Mesendoderm (in vitro differentiated cells): ENCODE measurements around the gene ANXA4. TPM values are rescaled to one million over a fixed set of nuclear protein-coding genes. Genes with fewer than 3 reads are reported as not detected.

Experiments
- DNase-seq: peaks from one replicate; pipeline ENCODE4 v3.0.0; 2013
- H2AK5ac ChIP-seq: 2 replicates; pipeline ENCODE4 v1.6.1; 2013; ENCODE audit warnings: low read length, inconsistent platforms
- H2BK120ac ChIP-seq: 2 replicates; pipeline ENCODE4 v1.6.1; 2013; ENCODE audit warnings: low read depth, mild to moderate bottlenecking, low read length, moderate library complexity, mixed read lengths
- H2BK15ac ChIP-seq: replicated peaks from 2 replicates; pipeline ENCODE4 v1.6.1; 2013; ENCODE audit warnings: low read depth, mild to moderate bottlenecking, moderate library complexity
- H2BK5ac ChIP-seq: 2 replicates; pipeline ENCODE4 v1.6.1; 2013; ENCODE audit warnings: low read length, inconsistent platforms
- H3K18ac ChIP-seq: 2 replicates; pipeline ENCODE4 v1.6.1; 2013; ENCODE audit warnings: mild to moderate bottlenecking, low read length, mixed read lengths
- H3K23ac ChIP-seq: one replicate; pipeline ENCODE4 v1.6.1; 2013; ENCODE audit warnings: low read length
- H3K27ac ChIP-seq: 2 replicates; pipeline ENCODE4 v1.5.1; 2013; ENCODE audit warnings: low read depth, mild to moderate bottlenecking, inconsistent platforms, low read length, moderate library complexity
- H3K27me3 ChIP-seq: 2 replicates; pipeline ENCODE4 v1.6.1; 2013; ENCODE audit warnings: low read length, control low read depth, mild to moderate bottlenecking, inconsistent platforms; ENCODE audit not compliant: insufficient read depth, poor library complexity
- H3K36me3 ChIP-seq: 2 replicates; pipeline ENCODE4 v1.6.1; 2013; ENCODE audit warnings: low read length, inconsistent platforms; ENCODE audit not compliant: control insufficient read depth, insufficient read depth
- H3K4ac ChIP-seq: one replicate; pipeline ENCODE4 v1.6.1; 2013; ENCODE audit warnings: low read depth, mild to moderate bottlenecking, low read length, moderate library complexity
- H3K4me1 ChIP-seq: 2 replicates; pipeline ENCODE4 v1.6.1; 2013; ENCODE audit warnings: low read depth, low read length, inconsistent platforms; ENCODE audit not compliant: control insufficient read depth
- H3K4me2 ChIP-seq: 2 replicates; pipeline ENCODE4 v1.6.1; 2013; ENCODE audit warnings: low read length
- H3K4me3 ChIP-seq: 2 replicates; pipeline ENCODE4 v1.5.1; 2013; ENCODE audit warnings: mild to moderate bottlenecking, low read length
- H3K56ac ChIP-seq: one replicate; pipeline ENCODE4 v1.6.1; 2013; ENCODE audit warnings: low read length
- H3K79me1 ChIP-seq: 2 replicates; pipeline ENCODE4 v1.6.1; 2013; ENCODE audit warnings: low read length, inconsistent platforms
- H3K79me2 ChIP-seq: 2 replicates; pipeline ENCODE4 v1.6.1; 2013; ENCODE audit warnings: mild to moderate bottlenecking, low read length; ENCODE audit not compliant: control insufficient read depth, insufficient read depth
- H3K9ac ChIP-seq: 2 replicates; pipeline ENCODE4 v1.6.1; 2013; ENCODE audit warnings: low read length, inconsistent platforms
- H4K5ac ChIP-seq: one replicate; pipeline ENCODE4 v1.6.1; 2013; ENCODE audit warnings: low read length
- H4K8ac ChIP-seq: one replicate; pipeline ENCODE4 v1.6.1; 2013; ENCODE audit warnings: low read depth, mild to moderate bottlenecking, control low read depth, low read length, moderate library complexity
- WGBS: extraction: QIAGEN DNeasy Blood & Tissue Kit; methylation state at CpG from one replicate; pipeline ENCODE4 v1.1.7; 2013; ENCODE audit warnings: low lambda C conversion rate, missing lambda C conversion rate; ENCODE audit not compliant: insufficient coverage; ENCODE audit errors: extremely low coverage; 5-methylcytosine and 5-hydroxymethylcytosine counted together
- polyA plus RNA-seq, 2 experiments: library from polyadenylated mRNA; stranded (reverse); fragments of 200-250 nt; gene quantifications; one replicate each; pipeline ENCODE4 v1.2.3, GENCODE V29; 2013

ANXA4 gene
- polyA plus RNA-seq (2013, experiment 1 of 2) = 8.1 TPM
- 8.6 TPM for polyA plus RNA-seq (2013, experiment 2 of 2)

- Histone ChIP-seq H3K18ac (peak within 1 kb of the TSS; percentile 93), H2BK120ac (peak within 1 kb of the TSS; percentile 19), H3K4me2 (peak within 1 kb of the TSS; percentile 86), H3K9ac (peak within 1 kb of the TSS; percentile 77), H3K4me1 (peaks cover 4% of the 10 kb centered on the region), H3K56ac (peak within 1 kb of the TSS; percentile 92), H3K79me2 (no peaks in the 10 kb centered on the region), H2BK15ac (no peak within 1 kb of the TSS), H3K23ac (no peak within 1 kb of the TSS), H3K79me1 (no peaks in the 10 kb centered on the region), H2AK5ac (no peak within 1 kb of the TSS), H3K4me3 (peak within 1 kb of the TSS; percentile 53), H4K8ac (no peak within 1 kb of the TSS), H3K27ac (peak within 1 kb of the TSS; percentile 60), H4K5ac (peak within 1 kb of the TSS; percentile 21), H3K27me3 (peaks cover 2% of the 10 kb centered on the region), H2BK5ac (peak within 1 kb of the TSS; percentile 22), H3K36me3 (no peaks in the 10 kb centered on the region), H3K4ac (peak within 1 kb of the TSS; percentile 87)
- peak; percentile 65 for DNase-seq
- no CpG with 5 or more reads among the region's 75 CpGs for WGBS
These were observed at the start of gene ANXA4 for GRCh38 chr2:69741575-69742321. Gene ANXA4, plus strand, starts transcription at chr2:69742134. Its CDS starts 39,432 bp downstream, at chr2:69781566.

GRCh38 chr2:69692424-69692823, 49.5 kb upstream of the ANXA4 start:
- Histone ChIP-seq H3K36me3 (no peaks in the 10 kb centered on the region), H3K4me2 (no peak overlapping the region), H2BK5ac (no peak overlapping the region), H3K4ac (no peak overlapping the region), H3K4me1 (no peaks in the 10 kb centered on the region), H3K4me3 (no peak overlapping the region), H2AK5ac (no peak overlapping the region), H3K79me2 (no peaks in the 10 kb centered on the region), H3K79me1 (no peaks in the 10 kb centered on the region), H3K18ac (no peak overlapping the region), H2BK120ac (no peak overlapping the region), H3K56ac (no peak overlapping the region), H3K23ac (no peak overlapping the region), H3K9ac (no peak overlapping the region), H4K8ac (no peak overlapping the region), H3K27ac (no peak overlapping the region), H3K27me3 (no peaks in the 10 kb centered on the region), H4K5ac (no peak overlapping the region), H2BK15ac (no peak overlapping the region)
- DNase-seq = no peak
- no CpG with 5 or more reads among the region's 2 CpGs for WGBS

DNA sequence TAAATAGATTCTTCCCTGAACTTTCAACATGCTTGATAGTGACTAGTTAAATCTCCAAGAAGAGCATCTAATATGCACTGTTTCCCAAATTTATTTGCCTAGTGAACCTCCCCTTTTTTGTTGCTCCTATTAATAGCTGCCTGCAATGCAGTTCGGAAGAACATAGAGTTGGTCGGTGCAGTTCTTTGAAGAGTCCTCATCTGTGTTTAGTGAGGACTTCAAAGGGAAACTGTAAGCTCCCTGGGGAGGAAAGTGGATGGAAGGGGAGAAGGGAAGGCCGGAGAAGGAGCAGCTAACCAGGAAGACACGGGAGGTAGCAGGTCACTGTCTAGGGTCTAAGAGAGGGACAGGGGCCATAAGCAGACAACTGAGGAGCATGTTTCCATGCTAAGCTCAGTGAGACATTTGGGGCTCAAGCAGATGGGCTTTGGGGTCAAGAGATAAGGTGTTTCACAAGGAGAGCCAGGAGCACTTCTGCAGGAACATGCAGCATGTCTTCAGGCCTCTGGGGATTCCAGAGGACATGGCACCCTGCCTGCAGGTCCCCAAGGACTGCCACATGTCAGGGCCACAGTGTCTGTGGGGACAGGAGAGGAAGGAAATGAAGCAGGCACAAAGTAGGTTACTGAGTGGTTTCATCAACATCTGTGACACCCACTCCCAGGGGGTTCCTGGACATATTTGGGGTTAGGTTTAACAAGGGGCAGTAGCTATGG, 48.7 kb upstream of the ANXA4 start:
- DNase-seq = no peak
- no CpG with 5 or more reads among the region's 4 CpGs for WGBS

DNA sequence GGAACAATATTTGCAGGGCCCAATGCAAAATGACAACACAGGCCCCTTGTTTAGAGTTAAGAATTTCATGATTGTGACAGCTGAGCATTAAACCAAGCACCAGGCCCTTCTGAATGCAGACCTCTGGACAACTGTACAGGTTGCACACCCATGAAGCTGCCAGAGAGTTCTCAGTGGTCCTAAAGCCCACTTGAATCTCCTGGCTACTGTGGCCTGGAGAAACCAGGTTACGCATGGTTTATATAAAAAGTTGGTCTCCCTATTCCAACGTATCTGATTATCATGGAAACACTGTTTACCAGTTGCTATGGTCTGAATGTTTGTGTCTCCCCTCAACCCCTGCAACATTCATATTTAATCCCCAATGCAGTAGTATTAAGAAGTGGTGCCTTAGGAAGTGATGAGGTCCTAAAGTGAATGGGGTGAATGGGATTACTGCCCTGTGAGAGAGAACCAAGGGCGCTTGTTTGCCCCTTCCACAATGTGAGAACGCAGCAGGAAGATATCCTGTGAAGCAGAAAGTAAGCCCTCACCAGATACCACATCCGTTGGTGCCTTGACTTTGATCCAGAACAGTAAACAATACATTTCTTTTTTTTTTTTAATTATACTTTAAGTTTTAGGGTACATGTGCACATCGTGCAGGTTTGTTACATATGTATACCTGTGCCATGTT, 48.0 kb upstream of the ANXA4 start:
- Histone ChIP-seq H3K4me2 (no peak overlapping the region), H2BK15ac (no peak overlapping the region), H2BK120ac (no peak overlapping the region), H3K79me1 (no peaks in the 10 kb centered on the region), H3K36me3 (no peaks in the 10 kb centered on the region), H3K9ac (no peak overlapping the region), H2AK5ac (no peak overlapping the region), H3K4ac (no peak overlapping the region), H3K56ac (no peak overlapping the region), H3K79me2 (no peaks in the 10 kb centered on the region), H3K4me3 (no peak overlapping the region), H3K18ac (no peak overlapping the region), H4K8ac (no peak overlapping the region), H3K4me1 (no peaks in the 10 kb centered on the region), H3K23ac (no peak overlapping the region), H3K27me3 (no peaks in the 10 kb centered on the region), H4K5ac (no peak overlapping the region), H2BK5ac (no peak overlapping the region), H3K27ac (no peak overlapping the region)
- DNase-seq = no peak
- no CpG with 5 or more reads among the region's 6 CpGs for WGBS

More for the DNA sequence above, 48.7 kb upstream of the ANXA4 start:
- Histone ChIP-seq H3K23ac (no peak overlapping the region), H3K36me3 (no peaks in the 10 kb centered on the region), H3K4me3 (no peak overlapping the region), H3K4me1 (no peaks in the 10 kb centered on the region), H3K79me1 (no peaks in the 10 kb centered on the region), H3K56ac (no peak overlapping the region), H4K8ac (no peak overlapping the region), H3K18ac (no peak overlapping the region), H3K79me2 (no peaks in the 10 kb centered on the region), H2BK5ac (no peak overlapping the region), H3K27me3 (no peaks in the 10 kb centered on the region), H2BK120ac (no peak overlapping the region), H3K4ac (no peak overlapping the region), H2BK15ac (no peak overlapping the region), H3K9ac (no peak overlapping the region), H3K4me2 (no peak overlapping the region), H2AK5ac (no peak overlapping the region), H4K5ac (no peak overlapping the region), H3K27ac (no peak overlapping the region)

DNA sequence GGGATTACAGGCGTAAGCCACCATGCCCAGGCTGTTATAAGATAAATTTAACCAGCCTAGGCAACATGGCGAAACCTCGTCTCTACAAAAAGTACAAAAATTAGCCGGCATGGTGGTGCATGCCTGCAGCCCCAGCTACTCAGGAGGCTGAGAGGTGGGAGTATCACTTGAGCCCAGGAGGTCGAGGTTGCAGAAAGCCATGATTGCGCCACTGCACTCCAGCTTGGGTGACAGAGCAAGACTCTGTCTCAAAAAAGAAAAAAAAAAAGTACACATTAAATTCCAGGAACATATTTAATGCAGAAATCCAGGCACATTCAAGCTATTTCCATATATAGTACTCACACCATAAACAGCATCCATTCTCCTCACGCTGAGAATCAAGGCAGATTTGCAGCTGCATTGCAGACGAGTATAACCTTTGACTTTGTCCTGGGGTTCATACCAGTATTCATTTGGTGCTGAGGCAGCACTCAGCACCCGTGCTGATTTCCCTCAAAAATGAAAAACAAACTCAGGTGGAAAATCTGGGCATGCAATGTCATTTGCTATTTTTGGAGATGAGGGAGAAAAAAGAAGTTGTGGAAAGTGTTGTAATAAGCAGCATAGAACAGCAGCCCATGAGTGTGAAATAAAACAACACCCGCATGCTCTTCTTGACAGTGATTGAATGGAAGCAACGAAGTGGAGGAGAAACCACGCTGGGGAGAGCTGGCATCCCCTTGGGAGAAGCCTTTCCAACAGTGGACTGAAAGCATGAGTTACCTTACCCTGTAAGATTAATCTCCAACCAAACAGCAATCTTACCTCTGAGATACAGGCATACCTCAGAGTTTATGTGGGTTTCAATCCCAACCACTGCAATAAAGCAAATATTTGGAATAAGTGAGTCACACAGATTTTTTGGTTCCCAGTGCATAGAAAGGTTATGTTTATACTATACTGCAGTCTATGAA, 46.8 kb upstream of the ANXA4 start:
- WGBS = no CpG with 5 or more reads among the region's 12 CpGs
- Histone ChIP-seq H3K4ac (no peak overlapping the region), H3K4me3 (no peak overlapping the region), H3K27me3 (no peaks in the 10 kb centered on the region), H3K56ac (no peak overlapping the region), H3K27ac (no peak overlapping the region), H2BK15ac (no peak overlapping the region), H3K4me1 (no peaks in the 10 kb centered on the region), H3K4me2 (no peak overlapping the region), H3K79me2 (no peaks in the 10 kb centered on the region), H2BK5ac (no peak overlapping the region), H3K9ac (no peak overlapping the region), H3K79me1 (no peaks in the 10 kb centered on the region), H2BK120ac (no peak overlapping the region), H2AK5ac (no peak overlapping the region), H3K18ac (no peak overlapping the region), H4K8ac (no peak overlapping the region), H4K5ac (no peak overlapping the region), H3K23ac (no peak overlapping the region), H3K36me3 (no peaks in the 10 kb centered on the region)
- no peak for DNase-seq
